ENCODE measurements around the gene SUMF1. TPM values are rescaled to one million over a fixed set of nuclear protein-coding genes. Genes with fewer than 3 reads are reported as not detected.
A peak's percentile ranks its signal among the peaks of the same experiment; 100 is the strongest.

The SUMF1 gene
- polyA plus RNA-seq, 3 donors, result 25.7 to 80.4 (median 74.2) TPM

DNA sequence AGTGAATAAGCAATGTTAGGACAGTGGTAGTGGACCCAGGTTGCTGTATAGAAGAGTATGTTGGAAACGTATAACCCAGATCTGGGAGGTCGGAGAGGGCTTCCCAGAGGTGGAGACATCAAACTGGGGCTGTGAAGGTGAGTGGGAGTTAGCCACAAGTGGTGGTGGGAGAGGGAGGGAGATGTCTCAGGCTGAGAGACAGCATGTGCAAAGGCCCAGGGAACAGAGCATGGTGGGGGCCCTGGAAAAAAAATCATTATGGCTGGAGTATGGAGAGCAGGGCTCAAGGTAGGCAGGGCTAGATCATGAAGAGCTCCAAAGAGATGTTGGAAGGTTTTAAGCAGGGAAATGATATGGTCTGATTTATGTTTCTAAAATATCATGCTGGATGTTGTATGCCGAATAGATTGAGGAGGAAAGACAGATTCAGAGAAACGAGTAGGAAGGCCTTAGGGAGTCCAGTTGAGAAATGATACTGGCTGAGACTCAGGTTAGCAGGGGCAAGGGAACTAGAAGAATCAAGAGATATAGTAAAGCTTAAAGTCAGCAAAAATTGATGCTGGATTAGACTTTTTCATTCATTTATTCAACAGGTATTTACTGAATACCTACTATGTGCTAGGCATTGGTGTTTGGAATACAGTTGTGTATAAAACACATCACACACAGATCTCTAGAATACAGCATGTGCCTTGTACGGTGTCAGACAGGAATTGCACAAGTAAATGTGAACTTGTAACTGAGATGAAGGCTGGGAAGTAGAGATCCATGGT is 43.1 kb upstream of the SUMF1 start:
- peaks cover 42% of the 10 kb centered on the region for H3K4me1 Mint-ChIP-seq
- H3K36me3 Mint-ChIP-seq, result peaks cover 33 to 41% of the 10 kb centered on the region in 2 donors
- Histone ChIP-seq H3K4me1 (ENCODE audit: control insufficient read depth in 1 of 2, insufficient read depth in 2 of 2, low read length in 2 of 2) (peaks cover 30% of the 10 kb centered on the region in 2 donors), H3K4me2 (replicated peaks; ENCODE audit: extremely low read depth, low read length, poor library complexity, severe bottlenecking) (no peak overlapping the region), H3K27me3 (ENCODE audit: control insufficient read depth in 2 of 2, insufficient read depth in 2 of 2, low read length in 2 of 2) (no peaks in the 10 kb centered on the region), H3K9me3 (replicated peaks in 1 of 2; ENCODE audit: control insufficient read depth in 1 of 2, insufficient read depth in 1 of 2, low read length in 2 of 2) (no peaks in the 10 kb centered on the region), H4K20me1 (ENCODE audit: insufficient read depth, low read length) (no peaks in the 10 kb centered on the region), H3K36me3 (replicated peaks in 1 of 2; ENCODE audit: control insufficient read depth in 1 of 2, insufficient read depth in 2 of 2, low read length in 2 of 2) (peaks cover 8 to 26% of the 10 kb centered on the region in 2 donors), H2AFZ (ENCODE audit: insufficient read depth, low read depth, low read length, poor library complexity, severe bottlenecking) (no peak overlapping the region), H3K79me2 (ENCODE audit: insufficient read depth, low read length) (peaks cover 83% of the 10 kb centered on the region), H3K4me3 (replicated peaks in 1 of 3; ENCODE audit: low read depth in 2 of 3, low read length in 3 of 3) (no peak overlapping the region), H3K27ac (ENCODE audit: low read depth in 1 of 2, low read length in 2 of 2) (no peak overlapping the region), H3K9ac (ENCODE audit: insufficient read depth, low read length, poor library complexity, severe bottlenecking) (no peak overlapping the region)
- no peak overlapping the region for H3K4me3 Mint-ChIP-seq
- WGBS (ENCODE audit: insufficient coverage), result 87% methylated on average over 5 of the region's 5 CpGs
- TF ChIP-seq, protein P1, sequence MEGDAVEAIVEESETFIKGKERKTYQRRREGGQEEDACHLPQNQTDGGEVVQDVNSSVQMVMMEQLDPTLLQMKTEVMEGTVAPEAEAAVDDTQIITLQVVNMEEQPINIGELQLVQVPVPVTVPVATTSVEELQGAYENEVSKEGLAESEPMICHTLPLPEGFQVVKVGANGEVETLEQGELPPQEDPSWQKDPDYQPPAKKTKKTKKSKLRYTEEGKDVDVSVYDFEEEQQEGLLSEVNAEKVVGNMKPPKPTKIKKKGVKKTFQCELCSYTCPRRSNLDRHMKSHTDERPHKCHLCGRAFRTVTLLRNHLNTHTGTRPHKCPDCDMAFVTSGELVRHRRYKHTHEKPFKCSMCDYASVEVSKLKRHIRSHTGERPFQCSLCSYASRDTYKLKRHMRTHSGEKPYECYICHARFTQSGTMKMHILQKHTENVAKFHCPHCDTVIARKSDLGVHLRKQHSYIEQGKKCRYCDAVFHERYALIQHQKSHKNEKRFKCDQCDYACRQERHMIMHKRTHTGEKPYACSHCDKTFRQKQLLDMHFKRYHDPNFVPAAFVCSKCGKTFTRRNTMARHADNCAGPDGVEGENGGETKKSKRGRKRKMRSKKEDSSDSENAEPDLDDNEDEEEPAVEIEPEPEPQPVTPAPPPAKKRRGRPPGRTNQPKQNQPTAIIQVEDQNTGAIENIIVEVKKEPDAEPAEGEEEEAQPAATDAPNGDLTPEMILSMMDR (IDR thresholded peaks at IDR 0.05), result no peak
- no peak for DNase-seq
- H3K27me3 Mint-ChIP-seq (ENCODE audit: low read depth in 3 of 3), result no peaks in the 10 kb centered on the region
- intact Hi-C loops (cut with micrococcal nuclease), result loop anchor here in 1 of 2 donors (10.0 kb wide), 2 partner anchors 45 to 65 kb away; partner anchors contain the start of gene SUMF1
- H3K9me3 Mint-ChIP-seq, result no peaks in the 10 kb centered on the region
- peak overlapping the region in 1 of 7 donors; percentile 28 for H3K27ac Mint-ChIP-seq

DNA sequence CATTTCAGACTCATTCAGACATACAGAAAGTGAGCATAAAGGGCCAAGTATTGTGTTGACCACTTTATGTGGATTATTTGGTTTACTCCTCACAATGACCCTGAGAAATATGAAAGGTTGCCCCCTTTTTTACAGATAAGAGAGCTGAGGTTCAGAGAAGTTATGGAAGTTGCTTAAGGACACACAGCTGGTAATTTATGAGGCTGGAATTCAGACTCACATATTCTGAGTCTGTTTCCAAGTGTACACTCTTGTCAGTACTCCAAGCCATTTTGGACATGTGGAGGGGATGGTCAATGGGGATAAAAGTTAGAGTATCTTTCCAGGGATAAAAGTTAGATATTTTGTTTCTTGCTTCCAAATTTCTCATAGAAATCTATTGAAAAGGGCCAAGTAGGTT is 42.0 kb upstream of the SUMF1 start:
- Mint-ChIP-seq H3K36me3 (peaks cover 33 to 41% of the 10 kb centered on the region in 2 donors), H3K27me3 (ENCODE audit: low read depth in 3 of 3) (peaks cover 0 to 2% (median 0%) of the 10 kb centered on the region in 3 donors), H3K27ac (no peak overlapping the region), H3K9me3 (no peaks in the 10 kb centered on the region), H3K4me3 (no peak overlapping the region), H3K4me1 (peaks cover 49% of the 10 kb centered on the region)
- Histone ChIP-seq H3K79me2 (ENCODE audit: insufficient read depth, low read length) (peaks cover 73% of the 10 kb centered on the region), H3K27ac (ENCODE audit: low read depth in 1 of 2, low read length in 2 of 2) (no peak overlapping the region), H4K20me1 (ENCODE audit: insufficient read depth, low read length) (no peaks in the 10 kb centered on the region), H3K9me3 (replicated peaks in 1 of 2; ENCODE audit: control insufficient read depth in 1 of 2, insufficient read depth in 1 of 2, low read length in 2 of 2) (no peaks in the 10 kb centered on the region), H3K27me3 (ENCODE audit: control insufficient read depth in 2 of 2, insufficient read depth in 2 of 2, low read length in 2 of 2) (no peaks in the 10 kb centered on the region), H3K36me3 (replicated peaks in 1 of 2; ENCODE audit: control insufficient read depth in 1 of 2, insufficient read depth in 2 of 2, low read length in 2 of 2) (peaks cover 8 to 26% of the 10 kb centered on the region in 2 donors), H3K4me1 (ENCODE audit: control insufficient read depth in 1 of 2, insufficient read depth in 2 of 2, low read length in 2 of 2) (peaks cover 41% of the 10 kb centered on the region in 2 donors), H3K4me3 (replicated peaks in 1 of 3; ENCODE audit: low read depth in 2 of 3, low read length in 3 of 3) (no peak overlapping the region), H3K9ac (ENCODE audit: insufficient read depth, low read length, poor library complexity, severe bottlenecking) (no peak overlapping the region), H2AFZ (ENCODE audit: insufficient read depth, low read depth, low read length, poor library complexity, severe bottlenecking) (no peak overlapping the region), H3K4me2 (replicated peaks; ENCODE audit: extremely low read depth, low read length, poor library complexity, severe bottlenecking) (no peak overlapping the region)
- TF ChIP-seq, protein P1 (IDR thresholded peaks at IDR 0.05), result no peak
- intact Hi-C loops (cut with micrococcal nuclease), result no loop called here
- DNase-seq, result no peak
